ENCODE data around the gene MTX2. TPM values are rescaled to one million over a fixed set of nuclear protein-coding genes. Genes with fewer than 3 reads are reported as not detected.

The MTX2 gene
- total and polyA plus RNA-seq, 2 experiments from 2014 or later: 38.6 to 54.8 TPM

- Histone ChIP-seq H3K79me2 (no peaks in the 10 kb centered on the region), H2AFZ (no peak overlapping the region), H3K9me2 (replicated peaks; ENCODE audit: insufficient read depth) (no peaks in the 10 kb centered on the region), H3K27me3 (peaks cover 15% of the 10 kb centered on the region), H3K4me1 (ENCODE audit: insufficient read depth) (no peaks in the 10 kb centered on the region), H3K27ac (no peak overlapping the region), H3K4me2 (no peak overlapping the region), H3K4me3 (no peak overlapping the region), H3K9me3 (ENCODE audit: low read depth) (no peaks in the 10 kb centered on the region), H3K36me3 (replicated peaks; ENCODE audit: insufficient read depth, low read depth) (no peaks in the 10 kb centered on the region), H4K20me1 (ENCODE audit: insufficient read depth, poor library complexity, severe bottlenecking) (no peaks in the 10 kb centered on the region)
- WGBS (ENCODE audit: low lambda C conversion rate, missing lambda C conversion rate): 41% methylated on average over 1 of the region's 1 CpG
- no peak for DNase-seq (ENCODE audit: low spot score)
- no peak for TF ChIP-seq CTCF (IDR thresholded peaks at IDR 0.05; ENCODE audit: poor library complexity)
- no peak for TF ChIP-seq EZH2phosphoT487 (IDR thresholded peaks at IDR 0.05; ENCODE audit: low read depth, severe bottlenecking, unreplicated experiment)
- no peak for TF ChIP-seq EZH2 (IDR thresholded peaks at IDR 0.05; ENCODE audit: borderline replicate concordance)
Observed at GRCh38 chr2:176234940-176235339, 34.3 kb upstream of the MTX2 start.

DNA sequence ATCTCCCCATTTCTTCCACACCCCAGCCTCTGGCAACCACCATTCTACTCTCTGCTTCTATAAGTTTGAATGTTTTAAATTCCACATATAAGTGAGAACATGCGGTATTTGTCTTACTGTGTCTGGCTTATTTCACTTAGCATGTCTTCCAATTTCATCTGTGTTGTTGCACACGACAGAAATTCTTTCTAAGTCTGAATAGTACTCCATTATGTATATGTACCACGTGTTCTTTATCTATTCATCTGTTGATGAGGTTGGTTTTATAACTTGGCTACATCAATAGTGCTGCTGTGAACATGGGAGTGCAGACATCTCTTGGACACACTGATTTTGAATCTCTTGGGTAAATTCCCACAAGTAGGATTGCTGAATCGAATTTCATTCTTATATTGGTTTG lies 31.8 kb upstream of the MTX2 start:
- no peaks in the 10 kb centered on the region for H3K36me3 ChIP-seq (replicated peaks; ENCODE audit: insufficient read depth, low read depth)
- no peaks in the 10 kb centered on the region for H3K9me3 ChIP-seq (ENCODE audit: low read depth)
- H3K9me2 ChIP-seq (replicated peaks; ENCODE audit: insufficient read depth): no peaks in the 10 kb centered on the region
- WGBS (ENCODE audit: low lambda C conversion rate, missing lambda C conversion rate): 53% methylated on average over 4 of the region's 4 CpGs
- H3K4me1 ChIP-seq (ENCODE audit: insufficient read depth): no peaks in the 10 kb centered on the region
- no peak overlapping the region for H3K4me3 ChIP-seq
- no peak for DNase-seq (ENCODE audit: low spot score)
- no peaks in the 10 kb centered on the region for H4K20me1 ChIP-seq (ENCODE audit: insufficient read depth, poor library complexity, severe bottlenecking)
- no peak overlapping the region for H3K4me2 ChIP-seq
- H3K79me2 ChIP-seq: no peaks in the 10 kb centered on the region
- H3K27ac ChIP-seq: no peak overlapping the region
- H2AFZ ChIP-seq: no peak overlapping the region
- peaks cover 10% of the 10 kb centered on the region for H3K27me3 ChIP-seq
- TF ChIP-seq CTCF (IDR thresholded peaks at IDR 0.05; ENCODE audit: poor library complexity): no peak
- TF ChIP-seq EZH2phosphoT487 (IDR thresholded peaks at IDR 0.05; ENCODE audit: low read depth, severe bottlenecking, unreplicated experiment): no peak
- no peak for TF ChIP-seq EZH2 (IDR thresholded peaks at IDR 0.05; ENCODE audit: borderline replicate concordance)

GRCh38 chr2:176239031-176239430 lies 30.2 kb upstream of the MTX2 start:
- Histone ChIP-seq H3K9me3 (ENCODE audit: low read depth) (no peaks in the 10 kb centered on the region), H3K79me2 (no peaks in the 10 kb centered on the region), H3K4me3 (no peak overlapping the region), H3K9me2 (replicated peaks; ENCODE audit: insufficient read depth) (no peaks in the 10 kb centered on the region), H2AFZ (no peak overlapping the region), H3K27ac (no peak overlapping the region), H3K27me3 (peaks cover 10% of the 10 kb centered on the region), H4K20me1 (ENCODE audit: insufficient read depth, poor library complexity, severe bottlenecking) (no peaks in the 10 kb centered on the region), H3K4me2 (no peak overlapping the region), H3K4me1 (ENCODE audit: insufficient read depth) (no peaks in the 10 kb centered on the region), H3K36me3 (replicated peaks; ENCODE audit: insufficient read depth, low read depth) (no peaks in the 10 kb centered on the region)
- WGBS (ENCODE audit: low lambda C conversion rate, missing lambda C conversion rate): 85% methylated on average over 4 of the region's 4 CpGs
- no peak for DNase-seq (ENCODE audit: low spot score)
- TF ChIP-seq CTCF (IDR thresholded peaks at IDR 0.05; ENCODE audit: poor library complexity): no peak
- no peak for TF ChIP-seq EZH2phosphoT487 (IDR thresholded peaks at IDR 0.05; ENCODE audit: low read depth, severe bottlenecking, unreplicated experiment)
- TF ChIP-seq EZH2 (IDR thresholded peaks at IDR 0.05; ENCODE audit: borderline replicate concordance): no peak

DNA sequence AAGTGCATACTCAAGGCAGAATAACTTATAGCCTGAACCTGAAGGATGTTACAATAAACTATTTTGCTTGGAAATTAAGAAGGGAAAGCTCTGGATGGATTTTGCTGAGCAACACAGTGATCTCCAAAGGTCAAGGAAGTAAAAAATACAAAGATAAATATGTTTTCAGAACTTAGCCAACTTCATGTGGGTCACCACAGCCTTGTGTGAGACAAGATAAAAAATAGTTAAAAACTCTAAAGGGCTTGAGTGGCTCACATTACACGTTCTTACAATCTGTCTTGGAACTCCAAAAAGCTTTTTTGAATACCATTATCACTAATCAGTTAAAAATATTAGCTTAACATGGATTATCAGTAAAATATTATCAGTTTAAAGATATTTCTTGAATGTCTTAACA lies 28.9 kb upstream of the MTX2 start:
- Histone ChIP-seq H4K20me1 (ENCODE audit: insufficient read depth, poor library complexity, severe bottlenecking) (no peaks in the 10 kb centered on the region), H3K4me3 (no peak overlapping the region), H3K9me2 (replicated peaks; ENCODE audit: insufficient read depth) (no peaks in the 10 kb centered on the region), H3K79me2 (no peaks in the 10 kb centered on the region), H3K4me2 (no peak overlapping the region), H3K9me3 (ENCODE audit: low read depth) (no peaks in the 10 kb centered on the region), H3K27ac (no peak overlapping the region), H3K27me3 (peaks cover 16% of the 10 kb centered on the region), H2AFZ (no peak overlapping the region), H3K36me3 (replicated peaks; ENCODE audit: insufficient read depth, low read depth) (no peaks in the 10 kb centered on the region), H3K4me1 (ENCODE audit: insufficient read depth) (no peaks in the 10 kb centered on the region)
- no peak for DNase-seq (ENCODE audit: low spot score)
- TF ChIP-seq EZH2phosphoT487 (IDR thresholded peaks at IDR 0.05; ENCODE audit: low read depth, severe bottlenecking, unreplicated experiment) (no peak), CTCF (IDR thresholded peaks at IDR 0.05; ENCODE audit: poor library complexity) (no peak), EZH2 (IDR thresholded peaks at IDR 0.05; ENCODE audit: borderline replicate concordance) (no peak)
- 22% methylated on average over 1 of the region's 1 CpG for WGBS (ENCODE audit: low lambda C conversion rate, missing lambda C conversion rate)

All from hepatocyte (in vitro differentiated cells).